Measurements from ENCODE around the gene ZNF764.
"Not testable (repeated sequence)": the region's sequence is repeated elsewhere in the genome, so short reads cannot be mapped to it uniquely, and the experiment has no call there.

Gene ZNF764

GRCh38 chr16:30522702-30523463 lies 35.3 kb downstream of the ZNF764 start:
- not testable (repeated sequence) for H3K27me3 Mint-ChIP-seq (ENCODE audit: low read depth); H3K9me3 Mint-ChIP-seq; H3K4me3 Mint-ChIP-seq; DNase-seq (ENCODE audit: low spot score)
- peaks cover 14% of the 10 kb centered on the region for H3K4me1 Mint-ChIP-seq (ENCODE audit: low read depth)
- peak overlapping the region; percentile 39 for H3K27ac Mint-ChIP-seq
- peaks cover 41% of the 10 kb centered on the region for H3K36me3 Mint-ChIP-seq (ENCODE audit: low read depth)

GRCh38 chr16:30521873-30522641 lies 36.1 kb downstream of the ZNF764 start:
- no peak for DNase-seq (ENCODE audit: low spot score)
- Mint-ChIP-seq H3K27me3 (ENCODE audit: low read depth) (no peaks in the 10 kb centered on the region), H3K4me1 (ENCODE audit: low read depth) (peaks cover 9% of the 10 kb centered on the region), H3K27ac (peak overlapping the region; percentile 39), H3K9me3 (no peaks in the 10 kb centered on the region), H3K4me3 (no peak overlapping the region), H3K36me3 (ENCODE audit: low read depth) (peaks cover 49% of the 10 kb centered on the region)

- Mint-ChIP-seq H3K27ac (peak overlapping the region; percentile 36), H3K9me3 (no peaks in the 10 kb centered on the region), H3K4me3 (no peak overlapping the region), H3K27me3 (ENCODE audit: low read depth) (no peaks in the 10 kb centered on the region), H3K4me1 (ENCODE audit: low read depth) (peaks cover 9% of the 10 kb centered on the region), H3K36me3 (ENCODE audit: low read depth) (peaks cover 55% of the 10 kb centered on the region)
- no peak for DNase-seq (ENCODE audit: low spot score)
Measured at GRCh38 chr16:30521476-30521872, 36.7 kb downstream of the ZNF764 start.

GRCh38 chr16:30519120-30520049 lies 38.8 kb downstream of the ZNF764 start:
- DNase-seq (ENCODE audit: low spot score) = no peak
- Mint-ChIP-seq H3K4me3 (no peak overlapping the region), H3K9me3 (no peaks in the 10 kb centered on the region), H3K4me1 (ENCODE audit: low read depth) (peaks cover 5% of the 10 kb centered on the region), H3K27me3 (ENCODE audit: low read depth) (no peaks in the 10 kb centered on the region), H3K36me3 (ENCODE audit: low read depth) (peaks cover 71% of the 10 kb centered on the region), H3K27ac (no peak overlapping the region)

GRCh38 chr16:30518552-30518951 lies 39.6 kb downstream of the ZNF764 start:
- Mint-ChIP-seq H3K9me3 (no peaks in the 10 kb centered on the region), H3K36me3 (ENCODE audit: low read depth) (peaks cover 77% of the 10 kb centered on the region), H3K4me1 (ENCODE audit: low read depth) (peaks cover 5% of the 10 kb centered on the region), H3K4me3 (no peak overlapping the region), H3K27me3 (ENCODE audit: low read depth) (no peaks in the 10 kb centered on the region), H3K27ac (peak overlapping the region; percentile 26)
- no peak for DNase-seq (ENCODE audit: low spot score)

GRCh38 chr16:30515275-30515674 lies 42.9 kb downstream of the ZNF764 start:
- Mint-ChIP-seq H3K27ac (no peak overlapping the region), H3K4me1 (ENCODE audit: low read depth) (peaks cover 3% of the 10 kb centered on the region), H3K4me3 (no peak overlapping the region), H3K36me3 (ENCODE audit: low read depth) (peaks cover 88% of the 10 kb centered on the region), H3K27me3 (ENCODE audit: low read depth) (no peaks in the 10 kb centered on the region), H3K9me3 (no peaks in the 10 kb centered on the region)
- DNase-seq (ENCODE audit: low spot score) = no peak

- no peaks in the 10 kb centered on the region for H3K27me3 Mint-ChIP-seq (ENCODE audit: low read depth)
- no peaks in the 10 kb centered on the region for H3K9me3 Mint-ChIP-seq
- no peak overlapping the region for H3K4me3 Mint-ChIP-seq
- peaks cover 78% of the 10 kb centered on the region for H3K36me3 Mint-ChIP-seq (ENCODE audit: low read depth)
- no peak for DNase-seq (ENCODE audit: low spot score)
- H3K4me1 Mint-ChIP-seq (ENCODE audit: low read depth) = peaks cover 2% of the 10 kb centered on the region
- no peak overlapping the region for H3K27ac Mint-ChIP-seq
Measured at GRCh38 chr16:30511509-30511908, 46.7 kb downstream of the ZNF764 start.

GRCh38 chr16:30510376-30510938 lies 47.7 kb downstream of the ZNF764 start:
- Mint-ChIP-seq H3K27me3 (ENCODE audit: low read depth) (no peaks in the 10 kb centered on the region), H3K27ac (peak overlapping the region; percentile 7), H3K4me3 (no peak overlapping the region), H3K4me1 (ENCODE audit: low read depth) (peaks cover 2% of the 10 kb centered on the region), H3K36me3 (ENCODE audit: low read depth) (peaks cover 71% of the 10 kb centered on the region), H3K9me3 (no peaks in the 10 kb centered on the region)
- no peak for DNase-seq (ENCODE audit: low spot score)

GRCh38 chr16:30509081-30509765 lies 49.0 kb downstream of the ZNF764 start:
- H3K9me3 Mint-ChIP-seq = no peaks in the 10 kb centered on the region
- no peak overlapping the region for H3K27ac Mint-ChIP-seq
- H3K36me3 Mint-ChIP-seq (ENCODE audit: low read depth) = peaks cover 72% of the 10 kb centered on the region
- no peak for DNase-seq (ENCODE audit: low spot score)
- H3K4me1 Mint-ChIP-seq (ENCODE audit: low read depth) = peaks cover 5% of the 10 kb centered on the region
- H3K27me3 Mint-ChIP-seq (ENCODE audit: low read depth) = no peaks in the 10 kb centered on the region
- H3K4me3 Mint-ChIP-seq = no peak overlapping the region

All from T-helper 2 cell treated with Interferon-gamma antibody and Interleukin-4, amounts not matched to agents 5 μg/mL and 100 μg/mL, for 36 hours (primary cell).